Activated T-helper 9 cell treated with anti-CD3 and anti-CD28 coated beads, Interleukin-2, amount 50 U/mL, for 16 hours (primary cell): ENCODE data around the gene POLR1D.

Experiments used
- DNase-seq: peaks from one replicate; pipeline ENCODE4 v3.0.0-alpha.2; 2020; ENCODE audit warnings: low read depth

POLR1D gene, protein sequence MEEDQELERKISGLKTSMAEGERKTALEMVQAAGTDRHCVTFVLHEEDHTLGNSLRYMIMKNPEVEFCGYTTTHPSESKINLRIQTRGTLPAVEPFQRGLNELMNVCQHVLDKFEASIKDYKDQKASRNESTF

GRCh38 chr13:27621366-27622101 lies at the start of gene POLR1D:
POLR1D (plus strand) TSS chr13:27621892; CDS start chr13:27621984, 92 bp downstream.
- DNase-seq, result peak; percentile 78

DNA sequence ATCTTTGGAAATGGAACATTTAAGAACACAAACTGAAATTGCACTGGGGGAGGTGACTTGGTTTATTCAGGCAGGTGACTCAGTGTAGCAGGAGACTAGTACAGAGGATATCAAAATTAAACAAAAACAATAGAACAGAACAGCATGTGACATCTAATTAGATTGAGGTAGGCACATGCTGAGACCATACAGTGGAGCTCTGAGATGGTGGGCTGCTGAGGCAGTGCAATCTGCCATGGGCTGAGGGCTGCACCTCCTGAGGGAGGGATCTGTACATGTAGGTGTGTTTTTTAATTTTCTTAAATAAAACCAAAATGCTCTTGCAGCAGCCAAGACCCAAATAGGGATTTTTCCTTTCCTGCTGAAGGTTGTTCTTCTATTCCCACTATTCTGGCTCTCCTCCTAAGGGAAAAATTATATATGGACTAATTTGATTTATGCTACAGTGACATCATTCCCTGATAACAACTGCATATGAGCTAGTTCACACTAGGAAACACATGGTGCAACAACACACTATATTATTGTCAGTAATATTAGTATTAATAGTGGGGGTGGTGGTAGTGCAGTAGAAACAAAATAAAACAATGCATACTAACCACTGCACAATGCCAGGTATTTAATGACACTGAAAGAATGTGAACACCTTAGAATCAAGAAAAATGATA lies 49.3 kb upstream of the POLR1D start:
- no peak for DNase-seq

DNA sequence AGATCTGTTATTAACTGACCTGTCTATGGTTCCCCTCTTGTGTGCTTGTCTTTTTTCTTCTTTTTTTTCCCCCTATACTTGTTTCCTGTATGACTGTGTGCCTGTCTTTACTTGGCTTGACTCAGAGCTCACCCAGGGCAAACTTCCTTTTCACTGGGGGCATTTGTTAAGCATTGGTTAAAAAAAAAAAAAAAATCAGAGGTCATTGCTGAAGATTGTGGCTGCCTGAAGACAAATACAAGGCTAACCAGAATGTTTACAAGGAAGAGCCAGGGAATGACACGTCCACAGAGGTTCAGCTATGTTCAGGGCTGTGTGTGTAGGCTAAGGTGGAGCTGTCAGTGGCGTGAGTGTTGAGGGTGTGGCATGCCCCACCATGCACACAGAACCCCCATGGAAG lies 48.4 kb upstream of the POLR1D start:
- no peak for DNase-seq

- no peak for DNase-seq
Observed at GRCh38 chr13:27574661-27575060, 47.0 kb upstream of the POLR1D start.

- DNase-seq, result no peak
Observed at GRCh38 chr13:27578121-27579030, 43.3 kb upstream of the POLR1D start.

DNA sequence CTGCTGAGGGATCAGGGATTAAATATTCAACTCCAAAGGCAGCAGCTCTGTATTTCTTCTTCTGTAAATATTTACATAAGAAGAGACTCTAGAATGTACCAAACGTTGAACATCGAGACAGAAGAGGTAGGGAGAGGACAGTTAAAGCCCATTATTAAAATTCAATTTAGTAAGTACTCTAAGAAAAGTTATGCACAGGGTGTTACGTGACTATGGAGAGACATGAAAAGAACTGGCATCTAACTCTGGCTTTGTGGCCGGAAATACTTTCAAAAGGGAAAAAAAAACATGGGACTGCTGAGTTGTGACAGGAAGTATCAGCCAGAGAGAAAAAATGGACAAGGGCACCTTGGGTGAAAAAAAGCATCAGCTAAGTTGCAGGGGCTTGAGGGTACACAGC lies 38.0 kb upstream of the POLR1D start:
- DNase-seq, result no peak

GRCh38 chr13:27587095-27587746 lies 34.5 kb upstream of the POLR1D start:
- DNase-seq, result no peak

GRCh38 chr13:27588405-27588804 lies 33.3 kb upstream of the POLR1D start:
- DNase-seq, result no peak

DNA sequence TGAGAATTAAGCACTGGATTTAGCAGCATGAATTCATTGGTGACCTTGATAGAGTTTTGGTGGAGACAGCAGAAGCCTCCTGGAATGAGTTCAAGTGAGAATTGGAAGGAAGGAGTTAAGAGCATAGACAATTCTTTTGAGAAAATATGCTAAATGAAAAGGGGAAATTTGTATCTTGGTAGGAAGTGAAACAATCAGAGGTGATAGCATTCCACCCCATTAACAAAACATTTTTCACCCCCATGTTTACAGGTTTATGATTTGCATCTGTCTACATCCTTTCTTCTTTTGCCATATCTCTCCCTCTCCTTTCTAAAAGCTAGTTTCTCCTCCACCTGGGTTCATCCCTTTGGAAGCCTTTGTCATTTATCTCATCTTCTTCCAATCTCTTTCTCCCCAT lies 28.8 kb upstream of the POLR1D start:
- DNase-seq, result no peak

- no peak for DNase-seq
Observed at GRCh38 chr13:27593267-27593666, 28.4 kb upstream of the POLR1D start.

GRCh38 chr13:27595055-27595811 lies 26.5 kb upstream of the POLR1D start:
- no peak for DNase-seq

DNA sequence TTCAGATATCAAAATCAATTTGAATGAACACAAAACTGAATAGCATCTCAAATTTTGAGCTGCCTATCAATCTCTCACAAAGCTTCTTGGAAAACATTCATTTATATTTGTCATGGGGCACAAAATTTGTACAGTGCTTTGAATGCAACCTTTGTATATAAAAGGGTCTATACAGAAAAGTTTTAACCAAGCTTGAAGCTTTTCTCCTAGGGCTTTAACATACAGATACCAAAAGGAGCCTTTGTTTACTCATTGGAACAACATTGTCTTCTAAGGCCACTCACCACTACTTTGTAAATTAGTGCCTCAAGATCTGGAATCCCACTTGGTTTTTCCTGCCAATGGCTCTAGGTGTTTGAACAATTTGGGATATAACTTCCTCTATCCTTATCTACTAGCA lies 22.6 kb upstream of the POLR1D start:
- DNase-seq, result no peak

DNA sequence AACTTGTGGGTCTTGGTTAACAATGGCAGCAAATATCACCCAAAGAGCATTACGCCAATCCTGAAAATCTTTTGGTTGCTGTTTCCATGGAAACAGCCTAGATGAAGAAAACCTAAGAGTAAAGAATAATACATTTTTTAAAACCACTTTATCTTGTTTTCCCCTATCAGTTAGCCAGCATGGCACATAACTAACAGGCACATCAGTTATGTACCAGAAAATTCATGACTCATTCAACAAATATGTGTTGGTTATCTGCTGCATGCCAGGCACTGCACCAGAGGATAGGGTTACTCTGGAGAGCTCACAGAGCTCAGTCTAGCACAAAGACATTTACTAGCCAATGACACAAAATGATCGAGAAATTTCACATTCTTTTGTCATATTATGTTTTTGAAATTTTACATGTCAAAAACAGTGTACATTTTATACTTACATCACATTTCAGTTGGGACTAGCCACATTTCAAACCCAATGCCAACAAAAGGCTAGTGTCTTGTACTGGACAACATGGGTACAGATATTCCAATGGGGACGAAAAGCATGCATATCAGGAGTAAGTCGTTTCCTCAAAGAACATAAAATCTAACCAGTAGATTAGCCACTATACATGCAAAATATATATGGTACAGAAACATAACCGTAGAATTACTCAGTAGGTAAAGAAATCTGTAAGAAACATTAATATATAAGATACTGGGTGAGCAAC lies 21.7 kb upstream of the POLR1D start:
- no peak for DNase-seq

DNA sequence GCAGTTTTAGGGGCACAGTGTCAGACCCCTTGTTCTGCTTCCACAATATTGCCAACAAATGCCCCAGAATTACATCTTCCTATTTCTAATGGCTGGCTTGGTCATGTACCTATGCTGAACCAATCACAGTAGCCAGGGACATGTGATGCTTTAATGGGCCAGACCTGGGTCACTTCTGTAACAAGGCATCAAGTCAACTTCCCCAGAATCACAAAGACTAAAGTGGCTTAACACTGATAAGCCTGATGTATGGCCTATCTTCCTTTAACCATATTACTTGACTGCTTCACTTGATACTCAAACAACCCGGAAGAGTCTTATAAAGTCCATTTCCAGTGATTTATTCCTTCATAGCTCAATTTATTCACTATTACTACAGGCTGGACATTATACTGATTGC lies 21.0 kb upstream of the POLR1D start:
- DNase-seq, result no peak

DNA sequence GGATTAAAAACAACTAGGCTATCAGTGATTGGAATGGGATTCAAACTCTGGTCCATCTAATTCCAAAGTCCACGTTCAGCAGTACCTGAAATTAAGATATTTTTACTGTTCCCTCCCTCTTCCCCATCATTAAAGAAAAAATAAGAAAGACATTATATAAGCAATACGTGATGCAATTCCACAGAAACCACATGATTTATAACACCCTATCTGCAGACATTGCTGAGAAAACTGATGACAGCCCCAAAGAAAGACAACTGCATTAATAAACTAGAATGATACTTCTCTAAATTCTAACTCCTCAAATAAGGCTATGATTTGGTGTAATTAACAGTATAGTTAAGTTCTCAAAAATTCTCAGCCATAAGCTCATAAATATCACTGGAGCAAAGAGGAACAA lies 20.5 kb upstream of the POLR1D start:
- DNase-seq, result no peak

GRCh38 chr13:27601803-27602202 lies 19.9 kb upstream of the POLR1D start:
- DNase-seq, result no peak

- DNase-seq, result no peak
Observed at GRCh38 chr13:27605099-27605498, 16.6 kb upstream of the POLR1D start.

DNA sequence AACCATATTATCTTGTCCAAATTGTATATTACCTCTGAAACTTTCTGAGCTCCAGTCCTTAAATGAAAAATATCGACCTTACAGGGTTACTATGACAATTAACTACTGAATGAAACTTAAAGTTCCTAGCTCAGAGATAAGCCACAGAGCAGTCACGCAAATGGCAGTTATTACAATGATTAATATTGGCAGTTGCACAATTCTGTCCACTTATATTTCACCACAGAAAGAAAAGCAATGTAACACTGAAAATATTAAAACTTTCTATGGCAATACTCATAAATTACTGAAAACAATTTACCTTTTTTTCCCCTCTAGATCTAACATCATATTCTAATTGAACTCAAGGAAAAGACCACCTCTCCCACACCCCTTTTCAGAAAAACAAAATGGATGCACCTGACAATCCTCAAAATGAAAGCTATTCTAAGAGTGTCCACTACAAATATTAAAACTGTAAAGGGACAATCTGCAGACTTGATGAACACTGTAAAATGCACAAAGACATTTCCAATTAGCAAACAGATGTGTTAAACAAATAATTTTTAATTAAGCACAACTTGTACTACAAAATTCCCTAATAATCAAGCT lies 16.0 kb upstream of the POLR1D start:
- DNase-seq, result no peak

DNA sequence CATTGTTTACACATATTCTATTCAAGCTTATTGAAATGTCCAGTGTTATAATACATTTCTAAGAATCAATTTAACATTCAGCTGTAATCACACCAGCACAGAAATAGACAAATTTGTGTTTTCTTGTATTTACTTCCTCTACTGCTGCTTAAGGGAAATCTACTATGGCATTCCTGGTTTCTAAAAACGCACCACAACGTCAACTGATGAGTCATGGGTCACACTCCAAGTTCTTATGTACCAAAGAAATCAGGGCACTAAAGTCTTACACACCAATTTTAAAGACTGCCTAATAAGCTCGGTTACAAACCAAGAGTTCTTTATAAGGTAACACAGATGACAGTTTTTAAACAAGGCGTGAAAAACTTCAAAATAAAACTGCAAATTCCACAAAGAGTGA lies 14.6 kb upstream of the POLR1D start:
- DNase-seq, result no peak

- DNase-seq, result no peak
Observed at GRCh38 chr13:27613628-27614027, 8.1 kb upstream of the POLR1D start.
